ENCODE data around the gene PBX3.

PBX3 gene

GRCh38 chr9:125983681-125984080, 236.5 kb downstream of the PBX3 start:
- no peak for DNase-seq

- no peak for DNase-seq
Measured at GRCh38 chr9:125984461-125984860, 237.3 kb downstream of the PBX3 start.

GRCh38 chr9:125985142-125985997, 238.2 kb downstream of the PBX3 start:
- DNase-seq, result no peak

GRCh38 chr9:125985998-125986655, 239.0 kb downstream of the PBX3 start:
- no peak for DNase-seq

GRCh38 chr9:125986966-125987365, 239.8 kb downstream of the PBX3 start:
- DNase-seq, result no peak

- no peak for DNase-seq
Measured at GRCh38 chr9:125987420-125987819, 240.2 kb downstream of the PBX3 start.

- DNase-seq, result no peak
Measured at GRCh38 chr9:125988479-125989050, 241.4 kb downstream of the PBX3 start.

GRCh38 chr9:125989090-125989501, 241.9 kb downstream of the PBX3 start:
- no peak for DNase-seq

GRCh38 chr9:125989524-125990180, 242.5 kb downstream of the PBX3 start:
- no peak for DNase-seq

GRCh38 chr9:125990186-125990792, 243.1 kb downstream of the PBX3 start:
- DNase-seq, result no peak

GRCh38 chr9:125990793-125991220, 243.6 kb downstream of the PBX3 start:
- DNase-seq, result no peak

- no peak for DNase-seq
Measured at GRCh38 chr9:125991886-125992529, 244.8 kb downstream of the PBX3 start.

GRCh38 chr9:125992557-125992956, 245.4 kb downstream of the PBX3 start:
- no peak for DNase-seq

- DNase-seq, result no peak
Measured at GRCh38 chr9:125993466-125993865, 246.3 kb downstream of the PBX3 start.

- no peak for DNase-seq
Measured at GRCh38 chr9:125994066-125994943, 247.1 kb downstream of the PBX3 start.

GRCh38 chr9:125995006-125995405, 247.8 kb downstream of the PBX3 start:
- no peak for DNase-seq

- no peak for DNase-seq
Measured at GRCh38 chr9:125995706-125996105, 248.5 kb downstream of the PBX3 start.

- no peak for DNase-seq
Measured at GRCh38 chr9:125996791-125997190, 249.6 kb downstream of the PBX3 start.

- DNase-seq, result no peak
Measured at GRCh38 chr9:125997196-125997823, 250.1 kb downstream of the PBX3 start.

GRCh38 chr9:125998837-125999503, 251.8 kb downstream of the PBX3 start:
- DNase-seq, result no peak

Measured in SHP77 treated with DMSO at 0.1 percent for 48 hours (cell line).